Glutamatergic neuron (in vitro differentiated cells): ENCODE results near the gene TOM1L1. TPM values are rescaled to one million over a fixed set of nuclear protein-coding genes. Genes with fewer than 3 reads are reported as not detected.

Source experiments
- DNase-seq: peaks from one replicate; pipeline ENCODE4 v3.0.0; 2022
- H3K27ac Mint-ChIP-seq: one replicate; pipeline ENCODE4 v1.8.0; 2020; ENCODE audit warnings: mild to moderate bottlenecking, mixed read lengths, inconsistent platforms; ENCODE audit not compliant: unreplicated experiment
- H3K27me3 Mint-ChIP-seq: one replicate; pipeline ENCODE4 v1.8.0; 2020; ENCODE audit warnings: mild to moderate bottlenecking, moderate library complexity, mixed read lengths, inconsistent platforms; ENCODE audit not compliant: unreplicated experiment
- H3K36me3 Mint-ChIP-seq: one replicate; pipeline ENCODE4 v1.8.0; 2020; ENCODE audit warnings: mild to moderate bottlenecking, mixed read lengths, inconsistent platforms; ENCODE audit not compliant: unreplicated experiment
- H3K4me1 Mint-ChIP-seq: one replicate; pipeline ENCODE4 v1.8.0; 2020; ENCODE audit warnings: mild to moderate bottlenecking, low read depth, mixed read lengths, inconsistent platforms; ENCODE audit not compliant: unreplicated experiment
- H3K4me3 Mint-ChIP-seq: one replicate; pipeline ENCODE4 v1.8.0; 2020; ENCODE audit warnings: mild to moderate bottlenecking, mixed read lengths, inconsistent platforms; ENCODE audit not compliant: unreplicated experiment
- H3K9me3 Mint-ChIP-seq: one replicate; pipeline ENCODE4 v1.8.0; 2020; ENCODE audit warnings: mild to moderate bottlenecking, moderate library complexity, mixed read lengths, inconsistent platforms; ENCODE audit not compliant: unreplicated experiment
- CTCF ChIP-seq: fragments of 200-600 bp; sonication (generic); IDR thresholded peaks from one replicate; pipeline ENCODE4 v1.5.0; 2021; ENCODE audit not compliant: partially characterized antibody, unreplicated experiment
- total RNA-seq: library from RNA; stranded (reverse); fragmentation: NEBNext Ultra II Directional; extraction: Animal tissue kit (Norgen Biotek cat#: 25700); gene quantifications from one replicate; pipeline ENCODE4 v1.2.1, GENCODE V29; 2021; ENCODE audit not compliant: unreplicated experiment

Gene TOM1L1
- total RNA-seq, 1 donor from 2014 or later, result 6.4 TPM

GRCh38 chr17:54909766-54910165, 9.1 kb downstream of the TOM1L1 start:
- Mint-ChIP-seq H3K4me1 (no peaks in the 10 kb centered on the region), H3K4me3 (no peak overlapping the region), H3K27ac (no peak overlapping the region), H3K27me3 (no peaks in the 10 kb centered on the region), H3K36me3 (no peaks in the 10 kb centered on the region), H3K9me3 (no peaks in the 10 kb centered on the region)
- DNase-seq, result no peak
- TF ChIP-seq CTCF, result no peak

GRCh38 chr17:54916721-54917120, 16.1 kb downstream of the TOM1L1 start:
- Mint-ChIP-seq H3K27ac (no peak overlapping the region), H3K36me3 (no peaks in the 10 kb centered on the region), H3K4me1 (no peaks in the 10 kb centered on the region), H3K9me3 (no peaks in the 10 kb centered on the region), H3K27me3 (no peaks in the 10 kb centered on the region), H3K4me3 (no peak overlapping the region)
- no peak for DNase-seq
- no peak for TF ChIP-seq CTCF

- Mint-ChIP-seq H3K4me3 (no peak overlapping the region), H3K27ac (no peak overlapping the region), H3K4me1 (no peaks in the 10 kb centered on the region)
These were observed 18.8 kb downstream of the TOM1L1 start for GRCh38 chr17:54919425-54919824.

GRCh38 chr17:54920819-54921218, 20.2 kb downstream of the TOM1L1 start:
- no peak overlapping the region for H3K4me3 Mint-ChIP-seq
- H3K27me3 Mint-ChIP-seq, result peaks cover under 1% of the 10 kb centered on the region
- H3K4me1 Mint-ChIP-seq, result no peaks in the 10 kb centered on the region
- H3K9me3 Mint-ChIP-seq, result peaks cover 2% of the 10 kb centered on the region
- TF ChIP-seq CTCF, result no peak
- no peak for DNase-seq
- H3K27ac Mint-ChIP-seq, result no peak overlapping the region
- no peaks in the 10 kb centered on the region for H3K36me3 Mint-ChIP-seq

More at GRCh38 chr17:54919425-54919824, 18.8 kb downstream of the TOM1L1 start:
- Mint-ChIP-seq H3K9me3 (no peaks in the 10 kb centered on the region), H3K27me3 (no peaks in the 10 kb centered on the region), H3K36me3 (no peaks in the 10 kb centered on the region)
- DNase-seq, result no peak
- TF ChIP-seq CTCF, result no peak

- Mint-ChIP-seq H3K36me3 (no peaks in the 10 kb centered on the region), H3K27ac (no peak overlapping the region), H3K27me3 (peaks cover 2% of the 10 kb centered on the region)
These were observed 23.8 kb downstream of the TOM1L1 start for GRCh38 chr17:54924405-54924804.

More at GRCh38 chr17:54924405-54924804, 23.8 kb downstream of the TOM1L1 start:
- Mint-ChIP-seq H3K4me3 (no peak overlapping the region), H3K9me3 (peaks cover 2% of the 10 kb centered on the region), H3K4me1 (peaks cover 4% of the 10 kb centered on the region)
- TF ChIP-seq CTCF, result no peak
- no peak for DNase-seq
